ENCODE results near the gene TXNDC9. TPM values are rescaled to one million over a fixed set of nuclear protein-coding genes. Genes with fewer than 3 reads are reported as not detected.
"Not testable (repeated sequence)": the region's sequence is repeated elsewhere in the genome, so short reads cannot be mapped to it uniquely, and the experiment has no call there.

TXNDC9 gene, protein sequence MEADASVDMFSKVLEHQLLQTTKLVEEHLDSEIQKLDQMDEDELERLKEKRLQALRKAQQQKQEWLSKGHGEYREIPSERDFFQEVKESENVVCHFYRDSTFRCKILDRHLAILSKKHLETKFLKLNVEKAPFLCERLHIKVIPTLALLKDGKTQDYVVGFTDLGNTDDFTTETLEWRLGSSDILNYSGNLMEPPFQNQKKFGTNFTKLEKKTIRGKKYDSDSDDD
- 49.4 and 52.2 TPM in 2 replicates for total RNA-seq (2014; rRNA removed; shearing (Covaris generic))

DNA sequence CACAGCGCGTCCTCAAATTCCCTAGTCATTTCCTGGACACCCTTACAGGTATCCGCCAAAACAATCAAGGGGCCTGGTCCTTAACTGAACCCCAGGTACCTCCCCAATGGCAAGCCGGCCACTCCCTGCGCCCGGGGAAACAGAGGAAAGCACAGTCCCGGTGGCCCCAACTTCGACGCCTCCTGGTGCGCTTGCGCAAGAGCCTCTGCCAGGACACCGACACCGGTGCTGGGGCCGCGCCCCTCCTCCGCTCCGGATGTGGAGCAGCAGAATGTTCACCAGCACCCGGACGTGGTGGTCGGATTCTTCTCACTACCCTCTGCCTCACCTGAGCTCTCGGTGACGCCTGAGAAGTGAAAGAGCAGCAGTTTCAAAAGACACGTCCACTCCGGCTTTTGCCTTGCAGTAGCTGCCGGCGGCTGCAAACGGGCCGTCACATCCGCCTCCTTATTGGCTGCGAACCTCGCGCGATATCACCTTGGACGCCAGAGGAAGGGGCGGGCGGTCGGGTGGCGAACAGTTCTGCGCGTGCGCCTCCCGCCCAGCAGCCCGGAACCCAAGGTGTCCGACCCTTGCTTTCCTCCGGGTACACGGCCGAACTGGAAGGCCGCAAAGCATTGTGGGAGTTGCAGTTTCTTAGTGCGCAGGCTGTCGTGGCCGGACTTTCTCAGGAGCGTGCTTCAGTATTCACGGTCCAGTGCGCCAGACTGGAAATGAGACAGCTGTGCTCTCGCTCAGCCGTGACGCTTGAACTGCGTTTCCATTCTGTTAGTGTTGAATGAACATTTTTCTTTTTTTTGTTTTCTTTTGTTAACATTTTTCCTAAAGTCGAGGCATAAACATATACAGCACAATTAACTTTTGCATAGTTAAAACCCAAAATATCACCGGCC lies at the start of gene TXNDC9:
Gene TXNDC9 (minus strand): TSS at position 423 of the 893 bp plus-strand sequence. CDS start 3,123 bp downstream, outside the sequence.
- H3K4me1 ChIP-seq: peaks cover 3% of the 10 kb centered on the region; the same call in 1 of the 2 replicates
- H3K27ac ChIP-seq: peak within 1 kb of the TSS; percentile 90
- H3K9me3 ChIP-seq (replicated peaks): no peaks in the 10 kb centered on the region
- H3K4me3 ChIP-seq: peak within 1 kb of the TSS; percentile 79
- peaks cover 15% of the 10 kb centered on the region for H3K36me3 ChIP-seq
- H3K27me3 ChIP-seq: no peaks in the 10 kb centered on the region
- DNase-seq: peak; percentile 99 to 100

DNA sequence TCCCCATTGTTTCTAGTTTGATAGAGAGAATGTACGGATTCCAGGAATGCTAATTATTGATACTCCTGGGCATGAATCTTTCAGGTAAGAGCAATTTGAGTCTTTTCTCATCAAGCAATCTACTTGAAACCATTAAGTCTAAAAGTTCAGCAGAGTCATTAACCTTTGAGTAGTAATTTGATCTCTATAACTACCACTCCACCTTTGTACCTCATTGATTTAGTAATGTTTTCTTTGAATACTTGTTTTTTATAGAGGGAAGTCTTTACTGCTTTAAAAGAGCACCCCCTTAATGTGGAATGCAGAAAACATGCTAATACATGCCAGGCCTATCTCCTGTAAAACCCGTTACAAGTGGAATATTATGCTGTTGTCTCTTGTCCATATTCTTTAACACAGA lies 46.0 kb upstream of the TXNDC9 start:
- no peaks in the 10 kb centered on the region for H3K27me3 ChIP-seq
- H3K36me3 ChIP-seq: peaks cover 60% of the 10 kb centered on the region
- H3K27ac ChIP-seq: no peak overlapping the region
- no peak overlapping the region for H3K4me3 ChIP-seq
- no peaks in the 10 kb centered on the region for H3K4me1 ChIP-seq
- DNase-seq: no peak
- no peaks in the 10 kb centered on the region for H3K9me3 ChIP-seq (replicated peaks)

DNA sequence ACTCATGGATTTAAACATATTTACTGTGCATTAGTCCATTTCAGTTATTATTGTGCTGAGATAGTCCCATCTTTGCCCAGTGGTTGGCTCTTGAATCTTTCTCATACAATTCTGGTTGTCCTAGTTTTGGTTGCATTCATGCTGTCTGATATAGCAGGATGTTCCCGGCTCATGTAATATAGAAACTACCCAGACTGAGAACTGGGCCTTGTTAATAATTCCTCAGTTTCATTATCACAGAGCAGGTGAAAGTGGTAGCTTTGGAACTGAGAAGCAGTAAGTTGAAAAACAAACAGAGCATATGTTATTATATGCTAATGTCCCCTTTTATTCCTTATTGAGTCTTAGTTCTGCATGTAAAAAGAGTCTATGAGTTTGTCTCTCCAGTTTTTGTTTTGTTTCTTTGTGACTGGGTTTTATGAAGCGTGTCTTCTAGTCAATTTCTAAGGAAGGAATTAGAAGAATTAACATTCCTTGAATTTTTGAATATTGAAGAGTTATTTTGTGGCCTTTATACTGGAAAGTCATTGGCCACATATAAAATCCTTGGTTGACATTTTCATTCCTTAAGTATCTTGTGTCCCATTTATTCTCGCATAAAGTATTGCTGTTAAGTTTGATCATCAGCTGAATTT lies 44.4 kb upstream of the TXNDC9 start:
- Histone ChIP-seq H3K4me1 (no peaks in the 10 kb centered on the region), H3K9me3 (replicated peaks) (no peaks in the 10 kb centered on the region), H3K27ac (no peak overlapping the region), H3K4me3 (no peak overlapping the region), H3K27me3 (no peaks in the 10 kb centered on the region), H3K36me3 (peaks cover 71% of the 10 kb centered on the region)
- DNase-seq: no peak

DNA sequence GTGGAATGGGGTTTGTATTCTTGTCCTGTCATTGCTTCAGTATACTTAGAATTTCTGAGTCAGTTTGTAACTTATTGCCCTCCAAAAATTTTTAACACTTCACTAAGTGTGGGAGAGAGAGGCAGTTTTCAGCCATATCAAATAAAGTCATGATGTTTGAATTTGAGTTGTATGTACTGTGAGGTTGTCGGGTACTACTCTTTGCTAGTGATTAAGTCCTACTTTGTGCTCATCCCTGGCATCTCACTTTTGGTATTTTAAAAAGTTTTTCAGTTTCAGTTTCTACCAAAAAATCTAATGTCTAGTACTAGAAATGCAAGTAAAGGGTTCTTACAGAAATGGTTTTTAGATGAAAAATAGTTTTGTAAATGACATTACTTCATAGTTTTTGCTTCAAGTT lies 41.7 kb upstream of the TXNDC9 start:
- no peaks in the 10 kb centered on the region; the same call in 1 of the 2 replicates for H3K9me3 ChIP-seq (replicated peaks)
- H3K27me3 ChIP-seq: no peaks in the 10 kb centered on the region
- H3K36me3 ChIP-seq: peaks cover 76% of the 10 kb centered on the region
- H3K4me3 ChIP-seq: no peak overlapping the region
- DNase-seq: no peak
- H3K4me1 ChIP-seq: no peaks in the 10 kb centered on the region
- H3K27ac ChIP-seq: no peak overlapping the region

DNA sequence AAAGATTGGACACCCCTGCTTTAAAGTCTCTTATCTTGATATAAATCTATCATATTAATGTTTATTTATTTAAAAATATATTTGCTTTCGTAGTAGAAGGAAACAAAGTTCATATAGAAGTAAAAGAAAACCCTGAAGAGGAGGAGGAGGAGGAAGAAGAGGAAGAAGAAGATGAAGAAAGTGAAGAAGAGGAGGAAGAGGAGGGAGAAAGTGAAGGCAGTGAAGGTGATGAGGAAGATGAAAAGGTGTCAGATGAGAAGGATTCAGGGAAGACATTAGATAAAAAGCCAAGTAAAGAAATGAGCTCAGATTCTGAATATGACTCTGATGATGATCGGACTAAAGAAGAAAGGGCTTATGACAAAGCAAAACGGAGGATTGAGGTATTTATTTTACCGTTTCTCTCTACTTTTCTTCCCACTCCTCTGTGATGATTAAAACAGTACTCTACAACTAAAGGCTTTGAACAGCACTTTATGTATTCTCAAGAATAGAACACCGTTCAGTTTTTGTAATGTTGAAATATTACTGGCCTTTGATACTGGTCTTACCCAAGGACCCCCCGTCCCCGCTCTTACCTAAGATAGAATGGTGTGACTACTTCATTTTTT lies 40.2 kb upstream of the TXNDC9 start:
- H3K4me3 ChIP-seq: no peak overlapping the region
- DNase-seq: no peak
- no peaks in the 10 kb centered on the region; the same call in 1 of the 2 replicates for H3K9me3 ChIP-seq (replicated peaks)
- H3K27ac ChIP-seq: no peak overlapping the region
- no peaks in the 10 kb centered on the region for H3K27me3 ChIP-seq
- H3K4me1 ChIP-seq: no peaks in the 10 kb centered on the region
- peaks cover 77% of the 10 kb centered on the region for H3K36me3 ChIP-seq

DNA sequence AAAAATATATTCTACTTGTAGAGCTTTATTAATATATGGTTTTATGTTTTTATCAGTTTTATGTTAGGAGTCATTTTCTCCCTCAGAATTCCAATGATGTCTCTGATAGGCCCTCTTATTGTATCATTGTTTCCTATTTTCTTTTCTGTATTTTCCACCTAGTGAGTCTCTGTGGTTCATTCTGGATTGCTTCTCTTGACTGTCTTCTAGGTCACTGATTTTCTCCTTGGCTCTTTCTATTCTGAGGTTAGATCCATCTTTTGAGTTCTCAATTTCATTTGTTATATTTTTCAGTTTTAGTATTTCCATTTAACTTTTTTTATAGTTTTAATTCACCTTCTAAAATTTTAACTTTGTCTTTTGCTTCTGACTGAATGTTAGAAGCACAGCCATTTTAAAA lies 38.6 kb upstream of the TXNDC9 start:
- Histone ChIP-seq H3K9me3 (replicated peaks) (no peaks in the 10 kb centered on the region; the same call in 1 of the 2 replicates), H3K27ac (no peak overlapping the region), H3K36me3 (peaks cover 70% of the 10 kb centered on the region), H3K4me3 (no peak overlapping the region), H3K4me1 (no peaks in the 10 kb centered on the region), H3K27me3 (no peaks in the 10 kb centered on the region)
- no peak for DNase-seq

DNA sequence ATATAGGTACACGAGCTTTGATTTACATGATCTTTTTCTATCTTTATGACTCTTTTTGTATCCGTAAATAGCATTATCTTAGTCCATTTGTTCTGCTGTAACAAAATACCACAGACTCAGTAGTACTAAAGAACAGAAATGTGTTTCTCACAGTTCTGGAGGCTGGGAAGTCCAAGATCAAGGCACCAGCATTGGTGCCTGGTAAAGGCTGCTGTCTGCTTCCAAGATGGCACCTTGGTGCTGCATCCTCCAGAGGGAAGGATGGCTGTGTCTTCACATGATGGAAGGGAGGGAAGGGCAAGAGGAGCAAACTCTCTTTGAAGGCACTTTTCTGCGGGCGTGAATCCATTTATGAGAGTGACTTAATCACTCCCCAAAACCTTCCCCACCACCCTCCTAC lies 37.0 kb upstream of the TXNDC9 start:
- no peaks in the 10 kb centered on the region for H3K27me3 ChIP-seq
- H3K9me3 ChIP-seq (replicated peaks): no peaks in the 10 kb centered on the region; the same call in 1 of the 2 replicates
- no peak for DNase-seq
- H3K36me3 ChIP-seq: peaks cover 78% of the 10 kb centered on the region
- no peaks in the 10 kb centered on the region; the same call in 1 of the 2 replicates for H3K4me1 ChIP-seq
- H3K4me3 ChIP-seq: no peak overlapping the region
- H3K27ac ChIP-seq: no peak overlapping the region

DNA sequence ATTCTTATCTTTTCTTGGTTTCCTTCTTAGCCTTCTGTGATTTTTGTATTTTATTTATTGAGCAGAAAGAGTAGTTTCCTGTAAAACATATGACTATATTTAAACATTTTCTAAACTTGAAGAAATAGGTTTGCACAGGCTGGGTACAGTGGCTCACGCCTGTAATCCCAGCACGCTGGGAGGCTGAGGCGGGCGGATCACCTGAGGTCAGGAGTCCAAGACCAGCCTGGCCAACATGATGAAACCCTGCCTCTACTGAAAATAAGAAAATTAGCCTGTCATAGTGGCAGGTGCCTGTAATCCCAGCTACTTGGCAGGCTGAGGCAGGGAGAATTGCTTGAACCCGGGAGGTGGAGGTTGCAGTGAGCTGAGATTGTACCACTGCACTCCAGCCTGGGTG lies 32.7 kb upstream of the TXNDC9 start:
- H3K36me3 ChIP-seq: peaks cover 89% of the 10 kb centered on the region
- H3K9me3 ChIP-seq (replicated peaks); DNase-seq; H3K27me3 ChIP-seq; H3K4me1 ChIP-seq; H3K27ac ChIP-seq; H3K4me3 ChIP-seq: not testable (repeated sequence)

DNA sequence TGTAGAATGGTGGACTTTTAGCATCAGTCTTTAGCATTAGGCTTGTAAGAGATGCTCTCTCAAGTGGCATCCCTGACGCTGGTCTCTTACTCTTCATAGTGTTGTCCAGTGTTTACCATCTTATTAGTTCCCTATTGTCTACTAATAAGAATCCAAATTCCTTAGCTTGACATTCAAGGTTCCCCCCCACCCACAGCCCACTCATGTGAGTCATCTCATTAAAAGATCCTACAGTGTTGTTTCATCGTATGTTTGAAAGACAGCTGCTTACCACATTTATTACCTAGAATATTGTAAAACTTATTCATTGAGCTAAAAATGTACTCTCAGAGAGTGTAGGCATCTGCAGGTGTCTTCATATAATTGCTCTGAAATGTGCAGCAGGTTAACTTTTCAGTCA lies 29.5 kb upstream of the TXNDC9 start:
- H3K36me3 ChIP-seq: peaks cover 77% of the 10 kb centered on the region
- no peak overlapping the region for H3K27ac ChIP-seq
- no peaks in the 10 kb centered on the region for H3K27me3 ChIP-seq
- H3K4me1 ChIP-seq: no peaks in the 10 kb centered on the region; the same call in 1 of the 2 replicates
- H3K4me3 ChIP-seq: no peak overlapping the region
- no peak for DNase-seq
- H3K9me3 ChIP-seq (replicated peaks): no peaks in the 10 kb centered on the region

DNA sequence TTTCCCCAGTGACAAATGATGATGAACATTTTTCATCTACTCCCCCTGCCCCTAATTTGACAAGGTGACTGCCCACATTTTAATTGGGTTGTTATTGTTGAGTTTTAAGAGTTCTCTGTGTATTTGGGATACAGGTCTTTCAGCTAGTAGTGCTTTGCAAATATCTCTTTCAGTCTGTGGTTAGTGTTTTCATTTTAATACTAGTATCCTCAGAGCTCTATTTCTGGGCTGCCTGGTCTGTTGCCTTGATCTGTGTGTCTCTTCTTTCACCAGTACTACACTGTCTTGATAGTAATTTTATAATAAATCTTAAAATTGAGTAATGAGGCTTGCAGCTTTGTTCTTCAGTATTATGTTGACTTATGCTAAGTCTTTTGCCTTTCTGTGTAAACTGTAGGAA lies 20.7 kb upstream of the TXNDC9 start:
- no peak overlapping the region for H3K4me3 ChIP-seq
- no peak for DNase-seq
- no peak overlapping the region for H3K27ac ChIP-seq
- H3K4me1 ChIP-seq: no peaks in the 10 kb centered on the region
- H3K9me3 ChIP-seq (replicated peaks): no peaks in the 10 kb centered on the region; the same call in 1 of the 2 replicates
- peaks cover 3% of the 10 kb centered on the region; the same call in 1 of the 2 replicates for H3K36me3 ChIP-seq
- no peaks in the 10 kb centered on the region for H3K27me3 ChIP-seq

DNA sequence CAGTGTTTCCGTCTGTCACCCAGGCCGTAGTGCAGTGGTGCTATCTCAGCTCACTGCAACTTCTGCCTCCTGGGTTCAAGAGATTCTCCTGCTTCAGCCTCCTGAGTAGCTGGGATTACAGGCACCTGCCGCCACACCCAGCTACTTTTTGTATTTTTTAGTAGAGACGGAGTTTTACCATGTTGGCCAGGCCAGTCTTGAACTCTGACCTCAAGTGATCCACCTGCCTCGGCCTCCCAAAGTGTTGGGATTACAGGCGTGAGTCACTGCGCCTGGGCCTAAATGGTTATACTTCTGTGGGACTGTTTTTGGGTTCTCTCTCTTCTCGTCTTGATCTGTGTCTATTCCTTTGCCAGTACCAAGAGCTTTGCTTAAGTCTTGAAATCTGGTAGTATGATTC lies 18.7 kb upstream of the TXNDC9 start:
- not testable (repeated sequence) for DNase-seq; H3K36me3 ChIP-seq; H3K27ac ChIP-seq; H3K4me1 ChIP-seq; H3K4me3 ChIP-seq; H3K27me3 ChIP-seq; H3K9me3 ChIP-seq (replicated peaks)

DNA sequence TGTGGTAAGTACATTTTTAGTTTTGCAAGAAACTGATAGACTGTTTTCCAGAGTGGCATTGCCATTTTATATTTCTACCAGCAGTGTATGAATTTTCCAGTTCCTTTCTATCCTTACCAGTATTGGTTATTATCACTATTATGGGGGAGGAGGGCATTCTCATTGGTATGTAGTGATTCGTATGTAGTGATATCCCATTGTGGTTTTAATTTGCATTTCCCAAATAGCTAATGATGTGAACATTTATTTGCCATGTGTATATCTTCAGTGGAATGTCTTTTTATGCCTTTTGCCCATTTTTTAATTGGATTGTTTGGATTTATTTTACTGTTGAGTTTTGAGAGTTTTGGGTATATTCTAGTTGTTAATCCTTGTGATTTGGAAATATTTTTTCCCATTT lies 17.9 kb upstream of the TXNDC9 start:
- no peaks in the 10 kb centered on the region for H3K36me3 ChIP-seq
- H3K4me1 ChIP-seq: no peaks in the 10 kb centered on the region
- H3K9me3 ChIP-seq (replicated peaks): no peaks in the 10 kb centered on the region; the same call in 1 of the 2 replicates
- DNase-seq: no peak
- H3K27me3 ChIP-seq: no peaks in the 10 kb centered on the region
- no peak overlapping the region for H3K4me3 ChIP-seq
- H3K27ac ChIP-seq: no peak overlapping the region

DNA sequence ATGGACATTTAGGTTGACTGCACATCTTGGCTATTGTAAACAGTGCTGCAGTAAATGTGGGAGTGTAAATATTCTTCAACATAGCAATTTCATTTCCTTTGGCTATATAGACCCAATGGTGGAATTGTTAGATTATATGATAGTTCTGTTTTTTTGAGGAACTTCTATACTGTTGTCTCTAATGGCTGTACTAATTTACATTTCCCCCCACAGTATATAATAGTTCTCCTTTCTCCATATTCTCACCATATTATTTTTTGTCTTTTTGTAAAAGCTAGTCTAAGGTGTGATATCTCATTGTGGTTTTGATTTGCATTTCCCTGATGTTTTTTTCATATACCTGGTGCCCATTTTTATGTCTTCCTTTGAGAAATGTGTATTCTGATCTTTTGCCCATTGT lies 14.1 kb upstream of the TXNDC9 start:
- H3K27me3 ChIP-seq: no peaks in the 10 kb centered on the region
- peaks cover 2% of the 10 kb centered on the region; the same call in 1 of the 2 replicates for H3K36me3 ChIP-seq
- H3K4me1 ChIP-seq: no peaks in the 10 kb centered on the region
- no peaks in the 10 kb centered on the region for H3K9me3 ChIP-seq (replicated peaks)
- no peak overlapping the region for H3K27ac ChIP-seq
- no peak for DNase-seq
- no peak overlapping the region for H3K4me3 ChIP-seq

DNA sequence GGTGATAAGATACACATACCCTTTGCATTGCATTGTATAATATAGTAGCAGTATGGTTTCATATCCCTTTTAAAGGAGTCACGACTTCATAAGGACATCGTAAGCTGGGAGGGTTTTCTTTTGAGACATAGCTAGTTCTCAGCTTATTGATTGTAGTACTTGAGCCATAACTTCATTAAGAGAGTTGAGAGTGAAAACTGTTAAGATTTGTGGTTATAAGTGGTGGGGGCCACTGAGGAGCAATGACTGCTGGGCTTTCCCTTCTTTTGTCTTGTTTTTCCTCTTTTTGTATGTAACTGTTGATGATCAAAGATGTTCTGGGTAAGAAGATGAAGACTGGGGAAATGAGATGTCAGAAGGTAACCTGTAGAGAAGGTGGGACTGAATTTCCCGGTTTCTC lies 12.0 kb upstream of the TXNDC9 start:
- no peaks in the 10 kb centered on the region for H3K4me1 ChIP-seq

More for the DNA sequence above, 12.0 kb upstream of the TXNDC9 start:
- no peak for DNase-seq
- no peaks in the 10 kb centered on the region for H3K9me3 ChIP-seq (replicated peaks)
- H3K27me3 ChIP-seq: no peaks in the 10 kb centered on the region
- H3K4me3 ChIP-seq: no peak overlapping the region
- H3K36me3 ChIP-seq: peaks cover 3% of the 10 kb centered on the region; the same call in 1 of the 2 replicates
- H3K27ac ChIP-seq: no peak overlapping the region

Measured in SJCRH30 (cell line).